ENCODE measurements around the gene ZSCAN10.

ZSCAN10 gene

GRCh38 chr16:3118846-3119245, 19.8 kb upstream of the ZSCAN10 start:
- DNase-seq (ENCODE audit: low spot score): no peak
- no peak for TF ChIP-seq CTCF (IDR thresholded peaks at IDR 0.05; ENCODE audit: extremely low read depth, insufficient read depth, missing control alignments)
- in situ Hi-C loops (cut with MboI; ENCODE audit: low pct_unique_long_range_greater_than_20kb, low sequenced_read_pairs, unreplicated experiment): no loop called here

GRCh38 chr16:3118204-3118790, 19.2 kb upstream of the ZSCAN10 start:
- TF ChIP-seq CTCF (IDR thresholded peaks at IDR 0.05; ENCODE audit: extremely low read depth, insufficient read depth, missing control alignments): no peak
- no peak for DNase-seq (ENCODE audit: low spot score)
- in situ Hi-C loops (cut with MboI; ENCODE audit: low pct_unique_long_range_greater_than_20kb, low sequenced_read_pairs, unreplicated experiment): no loop called here

GRCh38 chr16:3115561-3115960, 16.5 kb upstream of the ZSCAN10 start:
- no peak for TF ChIP-seq CTCF (IDR thresholded peaks at IDR 0.05; ENCODE audit: extremely low read depth, insufficient read depth, missing control alignments)

GRCh38 chr16:3115003-3115402, 15.9 kb upstream of the ZSCAN10 start:
- in situ Hi-C loops (cut with MboI; ENCODE audit: low pct_unique_long_range_greater_than_20kb, low sequenced_read_pairs, unreplicated experiment): no loop called here
- no peak for TF ChIP-seq CTCF (IDR thresholded peaks at IDR 0.05; ENCODE audit: extremely low read depth, insufficient read depth, missing control alignments)
- no peak for DNase-seq (ENCODE audit: low spot score)

More at GRCh38 chr16:3115561-3115960, 16.5 kb upstream of the ZSCAN10 start:
- DNase-seq (ENCODE audit: low spot score): no peak
- in situ Hi-C loops (cut with MboI; ENCODE audit: low pct_unique_long_range_greater_than_20kb, low sequenced_read_pairs, unreplicated experiment): no loop called here

GRCh38 chr16:3113765-3114479, 14.8 kb upstream of the ZSCAN10 start:
- TF ChIP-seq CTCF (IDR thresholded peaks at IDR 0.05; ENCODE audit: extremely low read depth, insufficient read depth, missing control alignments): no peak
- no peak for DNase-seq (ENCODE audit: low spot score)
- in situ Hi-C loops (cut with MboI; ENCODE audit: low pct_unique_long_range_greater_than_20kb, low sequenced_read_pairs, unreplicated experiment): no loop called here

GRCh38 chr16:3112881-3113574, 13.9 kb upstream of the ZSCAN10 start:
- no peak for TF ChIP-seq CTCF (IDR thresholded peaks at IDR 0.05; ENCODE audit: extremely low read depth, insufficient read depth, missing control alignments)
- DNase-seq (ENCODE audit: low spot score): no peak
- in situ Hi-C loops (cut with MboI; ENCODE audit: low pct_unique_long_range_greater_than_20kb, low sequenced_read_pairs, unreplicated experiment): no loop called here

Measured in GM13977 (cell line).